ENCODE data around the gene TRIM24.

Gene TRIM24

DNA sequence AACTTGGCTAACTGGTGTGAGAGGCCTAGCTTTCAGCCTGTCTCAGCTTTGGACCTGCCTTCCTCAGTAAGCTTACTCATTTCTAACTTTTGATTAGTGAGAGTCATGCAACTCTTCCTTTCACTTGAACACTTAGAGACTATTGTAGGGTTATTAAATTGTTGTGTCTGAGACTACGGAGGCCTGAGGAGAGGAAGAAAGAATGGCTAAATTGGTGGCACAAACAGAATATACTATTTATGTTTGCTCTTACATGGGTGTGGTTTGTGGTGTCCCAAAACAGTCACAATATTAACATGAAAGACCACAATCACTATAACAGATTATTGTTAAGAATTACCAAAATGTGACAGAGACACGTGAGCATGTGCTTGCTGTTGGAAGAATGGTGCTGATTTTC lies 82.1 kb downstream of the TRIM24 start:
- DNase-seq, result no peak

GRCh38 chr7:138543739-138544138 lies 83.7 kb downstream of the TRIM24 start:
- DNase-seq, result no peak

GRCh38 chr7:138545123-138545522 lies 85.1 kb downstream of the TRIM24 start:
- no peak for DNase-seq

DNA sequence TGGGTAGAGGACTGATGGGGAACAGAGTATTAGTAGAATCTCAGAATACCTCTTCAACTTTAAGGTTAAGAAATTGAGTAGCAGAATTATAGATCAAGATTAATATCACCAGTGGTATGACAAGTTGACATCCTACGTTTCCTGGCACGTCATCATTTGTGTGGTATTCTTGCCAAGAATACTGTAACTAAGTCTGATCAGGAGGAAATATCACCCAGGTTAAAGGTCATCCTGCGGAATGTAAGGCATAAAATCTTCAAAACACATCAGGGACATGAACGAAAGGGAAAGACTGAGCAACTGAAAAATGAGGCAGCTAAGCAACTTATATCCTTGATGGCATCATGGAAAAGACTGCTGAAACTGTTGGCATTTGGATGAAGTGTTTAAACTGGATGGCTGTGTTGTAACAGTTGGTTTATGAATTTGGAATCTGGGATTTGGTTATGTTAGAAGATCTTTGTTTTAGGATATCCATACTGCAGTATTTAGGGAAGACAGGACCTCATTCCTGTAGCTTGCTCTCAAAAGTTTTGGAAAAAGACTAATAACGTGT lies 86.1 kb downstream of the TRIM24 start:
- DNase-seq, result no peak

- DNase-seq, result no peak
Measured at GRCh38 chr7:138546829-138547228, 86.8 kb downstream of the TRIM24 start.

- DNase-seq, result no peak
Measured at GRCh38 chr7:138549082-138549481, 89.0 kb downstream of the TRIM24 start.

DNA sequence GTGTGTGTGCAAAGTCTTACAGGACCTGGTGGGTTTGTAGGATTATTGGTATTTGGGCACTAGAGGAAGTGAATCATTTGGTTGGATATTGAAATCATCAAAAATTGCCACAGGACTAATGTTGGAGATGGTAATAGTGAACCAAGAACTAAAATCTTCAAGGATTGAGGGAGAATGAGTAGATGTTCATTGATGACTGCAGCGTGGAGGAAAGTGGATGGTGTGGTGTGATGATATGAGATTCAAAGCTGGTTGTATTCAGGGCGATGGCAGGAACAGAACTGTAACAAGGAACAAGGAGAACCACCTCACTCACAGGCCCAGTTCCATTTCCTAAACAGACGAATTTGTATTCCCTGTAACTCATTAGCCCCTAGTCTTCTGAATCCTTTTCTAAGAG lies 90.3 kb downstream of the TRIM24 start:
- no peak for DNase-seq

GRCh38 chr7:138551102-138551501 lies 91.0 kb downstream of the TRIM24 start:
- DNase-seq, result no peak

GRCh38 chr7:138553805-138554204 lies 93.7 kb downstream of the TRIM24 start:
- no peak for DNase-seq

- DNase-seq, result no peak
Measured at GRCh38 chr7:138554674-138555073, 94.6 kb downstream of the TRIM24 start.

- DNase-seq, result no peak
Measured at GRCh38 chr7:138555684-138556083, 95.6 kb downstream of the TRIM24 start.

DNA sequence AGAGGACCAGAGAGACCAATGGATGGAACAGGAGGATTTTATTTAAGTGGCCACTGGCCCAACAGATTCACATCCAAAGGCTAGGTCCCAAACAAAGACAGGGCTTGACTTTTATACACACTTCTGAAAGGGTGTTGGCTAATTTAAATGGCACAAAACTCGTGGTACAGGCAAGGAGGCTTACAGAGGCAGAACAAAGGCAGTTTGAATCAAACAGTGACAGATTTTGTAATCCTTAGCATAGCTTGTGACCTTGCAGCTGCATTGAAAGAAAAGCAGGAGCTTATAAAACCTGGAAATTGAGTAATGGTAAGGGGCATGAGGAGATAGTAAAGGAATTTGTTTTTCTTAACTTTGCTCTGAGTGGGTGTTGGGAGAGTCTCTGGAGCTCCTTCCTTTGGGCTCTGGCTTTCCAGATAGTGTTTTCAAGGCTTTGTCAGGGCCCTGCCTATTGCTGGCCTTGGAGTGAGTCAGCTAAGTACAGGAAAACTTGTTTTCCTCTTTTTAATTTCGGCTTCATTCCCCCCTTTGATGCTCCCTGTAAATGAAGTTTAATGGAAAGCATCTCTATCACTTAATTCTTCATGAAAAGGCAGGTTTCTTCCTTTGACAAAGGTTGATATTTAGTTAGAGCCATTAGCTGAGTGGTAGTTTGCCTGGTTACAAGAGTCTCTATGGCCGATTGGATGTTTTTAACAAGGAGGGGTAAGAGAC lies 96.9 kb downstream of the TRIM24 start:
- DNase-seq, result no peak

DNA sequence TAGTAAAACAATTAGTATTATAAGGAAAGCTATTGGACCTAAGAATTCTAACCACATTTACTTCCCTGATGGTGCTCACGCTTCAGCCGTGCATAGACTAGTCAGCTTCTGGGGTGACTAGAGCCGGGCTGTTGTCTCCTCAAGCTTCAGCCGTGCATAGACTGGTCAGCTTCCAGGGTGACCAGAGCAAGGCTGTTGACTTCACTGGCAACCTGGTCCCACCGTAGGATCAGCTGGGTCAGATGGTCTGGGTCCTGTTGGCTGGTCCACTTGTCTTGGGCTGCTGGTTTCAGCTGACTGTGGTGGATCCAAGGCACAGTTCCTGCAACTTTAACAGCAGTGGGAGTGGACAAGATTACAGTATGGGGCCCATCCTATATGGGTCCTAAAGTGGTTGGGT lies 99.4 kb downstream of the TRIM24 start:
- DNase-seq, result no peak

DNA sequence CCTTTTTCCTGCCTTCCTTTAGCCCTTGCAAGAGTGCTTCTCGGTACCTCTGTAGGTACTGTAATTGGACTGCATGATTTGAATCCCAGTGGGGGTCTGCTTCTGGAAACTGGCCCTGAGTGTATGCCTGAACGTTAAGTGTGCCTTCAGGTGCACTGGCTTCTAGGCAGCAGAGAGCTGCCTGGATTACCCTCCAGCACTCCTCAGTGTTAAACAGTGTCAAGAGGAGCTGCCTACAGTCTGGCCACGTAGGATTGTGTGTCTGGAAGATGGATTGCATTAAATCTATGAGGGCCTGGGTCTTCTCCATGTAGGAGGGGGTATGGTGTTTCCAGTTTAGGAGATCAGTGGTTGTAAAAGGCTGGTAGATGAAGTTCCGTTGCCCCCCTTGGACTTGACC lies 103.7 kb downstream of the TRIM24 start:
- DNase-seq, result no peak

DNA sequence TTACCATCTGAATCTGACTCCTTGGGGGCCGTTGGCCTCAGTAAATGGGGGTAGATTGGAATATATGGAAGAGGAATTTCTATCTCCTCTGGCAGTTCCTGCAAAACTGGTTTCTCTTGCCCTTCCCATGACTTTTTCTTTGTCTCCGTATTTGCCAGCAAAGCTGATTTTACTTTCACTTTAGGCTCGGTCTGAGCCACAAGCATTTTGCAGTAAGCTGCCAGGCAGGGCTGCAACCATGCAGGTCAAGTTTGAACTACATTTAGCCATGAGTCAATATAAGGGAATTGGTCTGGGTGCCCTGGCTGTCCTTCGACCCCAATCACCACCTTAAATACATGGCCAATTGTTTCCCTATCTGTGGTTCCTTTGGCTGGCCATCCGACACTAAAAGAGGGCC lies 104.3 kb downstream of the TRIM24 start:
- DNase-seq, result no peak

- DNase-seq, result no peak
Measured at GRCh38 chr7:138565071-138565450, 105.0 kb downstream of the TRIM24 start.

- DNase-seq, result no peak
Measured at GRCh38 chr7:138565451-138566114, 105.5 kb downstream of the TRIM24 start.

GRCh38 chr7:138568655-138569054 lies 108.6 kb downstream of the TRIM24 start:
- no peak for DNase-seq

- no peak for DNase-seq
Measured at GRCh38 chr7:138569418-138569817, 109.4 kb downstream of the TRIM24 start.

- no peak for DNase-seq
Measured at GRCh38 chr7:138570715-138571114, 110.7 kb downstream of the TRIM24 start.

DNA sequence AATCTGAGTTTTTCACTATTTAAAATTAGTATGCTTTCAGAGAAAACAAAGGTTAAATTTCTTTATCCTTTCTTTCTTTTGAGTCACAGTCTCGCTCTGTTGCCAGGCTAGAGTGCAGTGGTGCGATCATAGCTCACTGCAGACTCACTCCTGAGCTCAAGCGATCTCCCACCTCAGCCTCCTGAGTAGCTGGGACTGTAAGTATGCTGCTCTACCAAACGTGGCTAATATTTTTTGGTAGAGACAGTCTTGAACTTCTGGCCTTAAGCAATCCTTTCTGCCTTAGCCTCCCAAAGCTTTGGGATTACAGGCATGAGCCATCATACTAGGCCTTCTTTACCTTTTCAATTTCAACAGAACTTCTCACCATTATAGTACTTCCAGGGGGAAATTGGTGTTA lies 113.7 kb downstream of the TRIM24 start:
- no peak for DNase-seq

GRCh38 chr7:138575897-138576428 lies 115.9 kb downstream of the TRIM24 start:
- no peak for DNase-seq

DNA sequence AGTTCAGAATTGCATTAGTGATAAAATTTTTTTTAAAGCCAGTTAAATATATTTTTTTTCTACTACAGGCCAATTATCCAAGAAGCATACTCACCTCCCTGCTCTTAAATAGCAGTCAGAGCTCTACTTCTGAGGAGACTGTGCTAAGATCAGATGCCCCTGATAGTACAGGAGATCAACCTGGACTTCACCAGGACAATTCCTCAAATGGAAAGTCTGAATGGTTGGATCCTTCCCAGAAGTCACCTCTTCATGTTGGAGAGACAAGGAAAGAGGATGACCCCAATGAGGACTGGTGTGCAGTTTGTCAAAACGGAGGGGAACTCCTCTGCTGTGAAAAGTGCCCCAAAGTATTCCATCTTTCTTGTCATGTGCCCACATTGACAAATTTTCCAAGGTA lies 119.1 kb downstream of the TRIM24 start:
- no peak for DNase-seq

GRCh38 chr7:138579671-138580070 lies 119.6 kb downstream of the TRIM24 start:
- no peak for DNase-seq
